ENCODE measurements around the gene UBE2K. TPM values are rescaled to one million over a fixed set of nuclear protein-coding genes. Genes with fewer than 3 reads are reported as not detected.

Gene UBE2K
- total RNA-seq, 1 experiment from 2014 or later = 151 TPM

GRCh38 chr4:39761005-39761667 is 63.2 kb downstream of the UBE2K start:
- Histone ChIP-seq H3K27me3 (ENCODE audit: insufficient read depth, low read length) (no peaks in the 10 kb centered on the region), H3K9me3 (ENCODE audit: control insufficient read depth, low read depth, low read length) (no peaks in the 10 kb centered on the region), H3K4me2 (ENCODE audit: insufficient read depth, insufficient read length, low read length) (no peak overlapping the region), H2BK20ac (ENCODE audit: low read depth, low read length, poor library complexity, severe bottlenecking) (no peak overlapping the region), H2AK5ac (ENCODE audit: insufficient read length, low read length) (no peak overlapping the region), H3K79me2 (ENCODE audit: insufficient read depth, low read length) (no peaks in the 10 kb centered on the region), H3K18ac (ENCODE audit: insufficient read length, low read depth, low read length) (no peak overlapping the region), H3K23ac (ENCODE audit: insufficient read length, low read depth, low read length) (no peak overlapping the region), H3K56ac (ENCODE audit: insufficient read length, low read depth, low read length) (no peak overlapping the region), H2BK12ac (ENCODE audit: insufficient read length, low read depth, low read length) (no peak overlapping the region), H3K79me1 (ENCODE audit: insufficient read depth, low read depth, low read length, poor library complexity, severe bottlenecking) (peaks cover 5% of the 10 kb centered on the region), H3K4me1 (ENCODE audit: insufficient read depth, low read length) (no peaks in the 10 kb centered on the region), H3K4ac (ENCODE audit: low read depth, low read length) (no peak overlapping the region), H4K5ac (ENCODE audit: insufficient read length, low read depth, low read length) (no peak overlapping the region), H2AFZ (ENCODE audit: low read length) (no peak overlapping the region), H4K8ac (replicated peaks; ENCODE audit: insufficient read length, low read depth, low read length) (no peak overlapping the region), H3K27ac (ENCODE audit: insufficient read length, low read depth, low read length) (no peak overlapping the region), H2BK120ac (ENCODE audit: low read depth, low read length, poor library complexity, severe bottlenecking) (no peak overlapping the region), H3T11ph (ENCODE audit: low read length) (no peak overlapping the region), H2BK15ac (ENCODE audit: low read depth, low read length) (no peak overlapping the region), H2BK5ac (ENCODE audit: insufficient read length, low read length) (no peak overlapping the region), H3K23me2 (ENCODE audit: insufficient read length, low read depth, low read length, poor library complexity, severe bottlenecking) (no peaks in the 10 kb centered on the region), H3K14ac (ENCODE audit: insufficient read depth, low read length) (no peak overlapping the region), H4K91ac (ENCODE audit: insufficient read length, low read depth, low read length) (no peak overlapping the region), H4K20me1 (ENCODE audit: control insufficient read depth, insufficient read depth, insufficient read length) (no peaks in the 10 kb centered on the region), H3K9ac (ENCODE audit: extremely low read depth, insufficient read length, low read length) (no peak overlapping the region)
- Mint-ChIP-seq H3K9me3 (no peaks in the 10 kb centered on the region; a peak in 1 of 5 replicates), H3K27me3 (ENCODE audit: low read depth) (no peaks in the 10 kb centered on the region), H3K36me3 (ENCODE audit: insufficient read depth in 1 of 3, low read depth in 3 of 3) (peaks cover 20 to 70% (median 63%) of the 10 kb centered on the region in 3 experiments), H3K4me1 (no peaks in the 10 kb centered on the region), H3K27ac (no peak overlapping the region), H3K4me3 (no peak overlapping the region)
- no peak for TF ChIP-seq CTCF (conservative IDR thresholded peaks at IDR 0.05)
- no peak for DNase-seq
- no CpG with 5 or more reads among the region's 4 CpGs for whole genome bisulfite sequencing (ENCODE audit: extremely low coverage, insufficient read length, low lambda C conversion rate)

All from H9 (cell line).